ENCODE results near the gene WIPF3. TPM values are rescaled to one million over a fixed set of nuclear protein-coding genes. Genes with fewer than 3 reads are reported as not detected.

WIPF3 gene
- total and polyA plus RNA-seq, 2 donors from 2014 or later, result 3.8 to 4.5 TPM

DNA sequence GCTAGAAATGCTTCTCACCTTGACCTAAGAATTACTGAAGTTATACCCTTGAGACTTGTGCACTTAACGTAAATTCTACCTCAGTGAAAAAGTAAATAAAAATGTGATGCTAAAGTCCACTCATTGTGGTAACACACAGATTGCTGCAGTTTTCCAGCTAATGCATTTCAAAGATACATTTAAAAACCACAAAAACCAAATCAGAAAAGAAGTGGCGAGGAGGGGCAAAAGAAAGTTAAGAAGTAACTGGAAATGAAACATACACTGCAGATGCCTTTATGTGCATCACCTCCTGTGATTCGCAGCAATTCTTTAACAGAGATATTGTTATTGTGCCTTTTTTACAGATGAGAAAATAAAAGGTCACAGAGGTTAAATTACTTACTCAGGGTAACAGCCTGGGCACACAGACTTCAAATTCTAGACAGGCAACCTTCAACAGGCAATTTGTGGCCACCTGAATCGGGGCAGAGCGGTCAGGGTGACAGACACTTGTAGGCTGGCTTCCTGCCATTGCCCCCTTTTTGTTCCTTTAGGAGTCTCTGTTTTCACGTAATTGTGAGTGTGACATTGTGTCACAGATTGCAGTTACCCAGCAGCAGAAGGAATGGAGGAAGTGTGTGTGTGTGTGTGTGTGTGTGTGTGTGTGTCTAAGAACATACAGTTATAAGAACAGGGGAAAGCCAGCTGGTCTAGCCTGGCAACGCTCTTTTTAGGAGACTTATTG is 1.9 kb downstream of the WIPF3 start:
- intact Hi-C loops (cut with DNase I), result no loop called here
- no peaks in the 10 kb centered on the region for H3K9me3 ChIP-seq (ENCODE audit: control insufficient read depth in 2 of 3, insufficient read depth in 1 of 3, low read length in 3 of 3)
- DNase-seq (no peak), FAIRE-seq (no peak)
- H3K4me3 ChIP-seq (ENCODE audit: low read length in 3 of 3), result peak overlapping the region in 1 of 3 donors; percentile 63
- peaks cover 0 to 7% (median 0%) of the 10 kb centered on the region in 3 donors for H3K4me1 ChIP-seq (ENCODE audit: control insufficient read depth in 2 of 3, insufficient read depth in 2 of 3, low read depth in 1 of 3, low read length in 3 of 3)
- peaks cover 10% of the 10 kb centered on the region for H3K27me3 ChIP-seq (ENCODE audit: control insufficient read depth, insufficient read depth, low read length)
- H3K36me3 ChIP-seq (ENCODE audit: control insufficient read depth in 2 of 3, insufficient read depth in 3 of 3, low read length in 3 of 3), result no peaks in the 10 kb centered on the region
- TF ChIP-seq, protein P1, sequence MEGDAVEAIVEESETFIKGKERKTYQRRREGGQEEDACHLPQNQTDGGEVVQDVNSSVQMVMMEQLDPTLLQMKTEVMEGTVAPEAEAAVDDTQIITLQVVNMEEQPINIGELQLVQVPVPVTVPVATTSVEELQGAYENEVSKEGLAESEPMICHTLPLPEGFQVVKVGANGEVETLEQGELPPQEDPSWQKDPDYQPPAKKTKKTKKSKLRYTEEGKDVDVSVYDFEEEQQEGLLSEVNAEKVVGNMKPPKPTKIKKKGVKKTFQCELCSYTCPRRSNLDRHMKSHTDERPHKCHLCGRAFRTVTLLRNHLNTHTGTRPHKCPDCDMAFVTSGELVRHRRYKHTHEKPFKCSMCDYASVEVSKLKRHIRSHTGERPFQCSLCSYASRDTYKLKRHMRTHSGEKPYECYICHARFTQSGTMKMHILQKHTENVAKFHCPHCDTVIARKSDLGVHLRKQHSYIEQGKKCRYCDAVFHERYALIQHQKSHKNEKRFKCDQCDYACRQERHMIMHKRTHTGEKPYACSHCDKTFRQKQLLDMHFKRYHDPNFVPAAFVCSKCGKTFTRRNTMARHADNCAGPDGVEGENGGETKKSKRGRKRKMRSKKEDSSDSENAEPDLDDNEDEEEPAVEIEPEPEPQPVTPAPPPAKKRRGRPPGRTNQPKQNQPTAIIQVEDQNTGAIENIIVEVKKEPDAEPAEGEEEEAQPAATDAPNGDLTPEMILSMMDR (IDR thresholded peaks at IDR 0.05; ENCODE audit: borderline replicate concordance, extremely low read depth, insufficient read depth), result no peak
- no peak overlapping the region for H3K9ac ChIP-seq (ENCODE audit: low read length in 3 of 3)
- H3K27ac ChIP-seq (ENCODE audit: low read depth in 2 of 2, low read length in 2 of 2), result no peak overlapping the region

DNA sequence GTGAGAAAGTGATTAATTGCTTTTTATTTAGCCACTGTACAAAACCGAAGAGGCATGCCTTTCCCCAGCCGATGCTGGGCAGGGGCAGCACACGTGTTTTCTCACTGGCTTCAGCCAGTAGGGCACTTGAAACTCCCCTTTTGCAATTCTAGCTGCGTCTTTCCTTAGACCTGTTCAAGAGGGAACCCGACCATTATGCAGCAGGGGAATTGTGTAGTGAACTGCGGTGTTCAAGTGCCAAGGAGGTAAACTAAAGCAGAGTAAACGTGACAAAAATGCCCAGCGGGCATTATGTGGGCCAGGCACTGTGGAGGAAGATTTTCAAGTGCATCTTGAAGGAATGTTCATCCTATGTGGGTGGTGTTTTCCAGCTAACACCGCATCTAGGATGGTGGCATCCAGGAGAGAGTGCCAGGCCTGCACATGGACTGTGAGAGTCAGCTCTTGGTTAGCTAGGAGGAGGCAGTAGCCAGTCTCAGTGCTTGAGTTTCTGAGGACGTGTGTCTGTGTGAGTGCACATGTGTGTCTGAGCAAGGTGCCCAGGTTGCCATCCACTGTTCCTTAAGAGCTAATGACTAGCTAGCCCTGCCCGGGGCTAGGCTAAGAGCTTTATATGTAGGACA is 3.3 kb downstream of the WIPF3 start:
- intact Hi-C loops (cut with DNase I), result no loop called here
- DNase-seq (peak in 3 of 5 donors; percentile 27 to 41 (median 34)), FAIRE-seq (no peak)
- Histone ChIP-seq H3K4me3 (ENCODE audit: low read length in 3 of 3) (no peak overlapping the region), H3K27ac (ENCODE audit: low read depth in 2 of 2, low read length in 2 of 2) (no peak overlapping the region), H3K27me3 (ENCODE audit: control insufficient read depth, insufficient read depth, low read length) (peaks cover 10% of the 10 kb centered on the region), H3K9me3 (ENCODE audit: control insufficient read depth in 2 of 3, insufficient read depth in 1 of 3, low read length in 3 of 3) (no peaks in the 10 kb centered on the region), H3K9ac (ENCODE audit: low read length in 3 of 3) (no peak overlapping the region), H3K36me3 (ENCODE audit: control insufficient read depth in 2 of 3, insufficient read depth in 3 of 3, low read length in 3 of 3) (no peaks in the 10 kb centered on the region), H3K4me1 (ENCODE audit: control insufficient read depth in 2 of 3, insufficient read depth in 2 of 3, low read depth in 1 of 3, low read length in 3 of 3) (peaks cover 0 to 7% (median 0%) of the 10 kb centered on the region in 3 donors)
- TF ChIP-seq, protein P1 (IDR thresholded peaks at IDR 0.05; ENCODE audit: borderline replicate concordance, extremely low read depth, insufficient read depth), result no peak

GRCh38 chr7:29810297-29810696 is 4.0 kb downstream of the WIPF3 start:
- Histone ChIP-seq H3K36me3 (ENCODE audit: control insufficient read depth in 2 of 3, insufficient read depth in 3 of 3, low read length in 3 of 3) (no peaks in the 10 kb centered on the region), H3K4me1 (ENCODE audit: control insufficient read depth in 2 of 3, insufficient read depth in 2 of 3, low read depth in 1 of 3, low read length in 3 of 3) (peaks cover 0 to 7% (median 0%) of the 10 kb centered on the region in 3 donors), H3K9me3 (ENCODE audit: control insufficient read depth in 2 of 3, insufficient read depth in 1 of 3, low read length in 3 of 3) (no peaks in the 10 kb centered on the region), H3K4me3 (ENCODE audit: low read length in 3 of 3) (no peak overlapping the region), H3K9ac (ENCODE audit: low read length in 3 of 3) (no peak overlapping the region), H3K27ac (ENCODE audit: low read depth in 2 of 2, low read length in 2 of 2) (no peak overlapping the region), H3K27me3 (ENCODE audit: control insufficient read depth, insufficient read depth, low read length) (peaks cover 10% of the 10 kb centered on the region)
- TF ChIP-seq, protein P1 (IDR thresholded peaks at IDR 0.05; ENCODE audit: borderline replicate concordance, extremely low read depth, insufficient read depth), result no peak
- intact Hi-C loops (cut with DNase I), result no loop called here
- no peak for FAIRE-seq
- DNase-seq, result no peak
